HG03064 (cell line): ENCODE data around the gene HOXD1.

Experiments
- ATAC-seq: cut with Tn5 transposase; IDR thresholded peaks from one replicate; pipeline ENCODE4 v1.9.1; 2021; ENCODE audit warnings: low read depth; ENCODE audit not compliant: unreplicated experiment

The HOXD1 gene

DNA sequence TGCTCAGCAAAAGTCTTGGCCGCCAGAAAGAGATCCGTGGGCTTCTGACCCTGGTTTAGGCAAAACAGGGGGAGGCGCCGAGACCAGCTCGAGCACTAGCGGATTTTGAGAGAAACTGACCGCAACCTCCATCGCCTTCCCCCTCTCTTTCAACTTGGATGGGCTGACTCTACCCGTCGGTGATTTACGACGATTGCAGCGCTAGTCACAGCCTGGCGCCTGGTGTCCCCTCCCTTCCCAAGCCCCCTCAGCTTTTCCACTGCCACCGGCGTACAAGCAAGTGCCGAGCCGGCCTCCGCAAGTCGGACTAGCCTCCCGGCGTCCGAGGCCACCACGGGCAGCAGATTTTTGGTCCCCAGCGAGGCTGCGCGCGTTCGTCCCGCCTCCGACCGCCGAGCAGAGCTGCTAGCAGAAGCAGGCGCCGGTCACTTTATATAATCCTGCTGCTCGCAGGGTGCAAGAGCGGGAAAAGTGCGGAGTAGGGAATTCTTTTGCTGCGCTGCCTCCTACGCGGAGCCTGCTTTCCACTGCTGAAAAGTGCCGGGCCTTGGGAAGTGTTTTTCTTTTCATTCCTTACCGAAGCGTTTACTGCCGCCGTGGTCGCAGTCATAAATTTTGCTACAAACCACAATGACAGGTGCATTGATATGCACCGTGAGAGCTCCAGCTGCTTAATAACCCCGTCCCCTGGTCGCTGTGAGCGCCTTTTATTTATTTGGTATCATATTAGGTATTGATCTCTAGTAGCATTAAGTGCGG lies 23.7 kb upstream of the HOXD1 start:
- no peak for ATAC-seq

GRCh38 chr2:176165370-176166050 lies 23.0 kb upstream of the HOXD1 start:
- no peak for ATAC-seq

DNA sequence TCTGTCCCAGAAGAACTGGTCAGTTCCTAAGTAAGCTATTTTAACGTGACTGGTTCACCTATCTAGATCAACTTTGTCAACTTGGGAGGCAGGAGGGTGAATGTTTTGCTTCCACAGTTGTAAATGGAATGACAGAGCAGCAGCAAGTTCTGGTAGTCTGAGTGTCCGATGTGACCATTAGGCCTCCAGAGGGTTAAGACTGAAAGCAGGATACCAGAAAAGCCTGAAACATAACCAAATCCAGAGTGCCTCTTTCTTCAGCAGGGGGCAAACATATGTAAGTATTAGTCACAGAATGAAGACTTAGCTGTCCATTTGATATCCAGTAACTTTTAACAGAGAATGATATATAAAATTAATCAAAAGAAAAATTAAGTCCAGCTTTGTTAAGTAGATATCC lies 22.2 kb upstream of the HOXD1 start:
- ATAC-seq, result no peak

DNA sequence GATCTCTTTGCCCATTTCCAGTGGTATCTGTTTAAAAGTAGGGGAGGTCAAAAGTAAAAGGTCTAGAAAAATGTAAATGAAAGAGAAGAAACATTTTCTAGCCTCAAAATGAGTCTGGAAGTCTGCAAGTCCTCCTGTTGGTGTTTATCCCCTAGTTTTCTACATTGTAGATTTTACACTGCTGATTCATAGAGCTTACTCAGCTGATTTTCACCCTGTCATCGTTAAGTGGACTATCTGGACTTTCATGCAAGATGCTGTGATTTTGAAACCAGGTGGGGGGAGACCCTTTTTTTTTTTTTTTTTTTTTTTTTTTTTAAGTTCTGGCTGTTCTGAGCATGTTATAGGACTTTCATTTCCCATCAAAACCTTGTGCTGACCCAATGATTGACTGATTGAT lies 21.1 kb upstream of the HOXD1 start:
- ATAC-seq, result no peak

DNA sequence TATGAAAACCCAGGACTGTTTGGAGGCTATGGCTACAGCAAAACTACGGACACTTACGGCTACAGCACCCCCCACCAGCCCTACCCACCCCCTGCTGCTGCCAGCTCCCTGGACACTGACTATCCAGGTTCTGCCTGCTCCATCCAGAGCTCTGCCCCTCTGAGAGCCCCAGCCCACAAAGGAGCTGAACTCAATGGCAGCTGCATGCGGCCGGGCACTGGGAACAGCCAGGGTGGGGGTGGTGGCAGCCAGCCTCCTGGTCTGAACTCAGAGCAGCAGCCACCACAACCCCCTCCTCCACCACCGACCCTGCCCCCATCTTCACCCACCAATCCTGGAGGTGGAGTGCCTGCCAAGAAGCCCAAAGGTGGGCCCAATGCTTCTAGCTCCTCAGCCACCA lies 19.3 kb upstream of the HOXD1 start:
- ATAC-seq, result no peak

DNA sequence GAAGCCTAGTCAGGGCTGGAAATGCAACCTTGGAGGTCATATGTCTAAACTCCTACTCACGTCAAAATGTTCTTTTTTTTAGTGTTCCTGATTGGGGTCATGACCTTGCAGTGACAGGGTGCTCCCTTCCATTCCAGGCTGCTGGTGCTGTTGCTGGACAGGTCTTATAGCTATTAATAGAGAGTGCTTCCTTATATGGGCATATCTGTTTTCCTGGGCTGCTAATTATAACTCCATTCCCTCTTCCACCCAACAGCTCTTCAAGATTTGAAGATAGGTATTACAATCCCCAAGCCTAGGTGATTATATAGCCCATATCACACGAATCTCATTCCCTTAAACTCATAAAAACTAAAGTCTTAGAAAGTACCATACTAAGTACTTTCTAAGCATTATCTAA lies 18.8 kb upstream of the HOXD1 start:
- no peak for ATAC-seq

DNA sequence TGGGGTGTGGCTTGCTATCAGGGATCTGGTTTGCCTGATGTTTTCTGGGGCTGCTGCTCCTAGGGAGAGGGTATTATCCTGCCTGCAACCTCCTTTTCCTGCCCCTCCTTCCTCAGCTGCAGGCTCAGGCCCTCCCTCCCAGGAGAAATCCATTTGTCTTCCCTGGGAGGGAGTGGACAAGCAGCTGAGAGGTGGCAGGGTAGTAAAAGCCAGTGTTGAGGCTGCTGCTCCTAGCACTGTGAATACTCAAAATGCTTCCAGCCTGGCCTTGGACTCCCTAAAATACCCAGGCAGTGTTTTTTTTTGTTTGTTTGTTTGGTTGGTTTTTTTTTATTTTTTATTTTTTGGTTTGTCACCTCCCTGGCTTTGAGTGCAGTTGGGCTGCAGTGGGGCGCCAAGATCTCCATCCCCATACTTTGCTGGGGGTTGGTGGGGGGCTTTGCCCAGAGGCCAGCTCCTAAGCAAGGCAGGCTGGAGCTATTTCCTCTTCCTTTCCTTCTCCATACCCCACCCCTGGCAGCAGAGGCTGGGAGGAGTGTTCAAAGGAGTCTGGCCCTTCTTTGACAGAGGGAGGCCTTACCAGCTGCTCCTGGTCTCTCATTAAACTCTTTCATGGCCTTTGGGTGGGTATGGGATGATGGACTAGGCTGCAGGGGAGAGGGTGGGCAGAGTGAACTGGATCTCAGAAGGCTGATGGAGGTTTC lies 17.7 kb upstream of the HOXD1 start:
- ATAC-seq, result no peak

- no peak for ATAC-seq
These were observed 17.0 kb upstream of the HOXD1 start for GRCh38 chr2:176171351-176172006.

GRCh38 chr2:176172007-176172894 lies 16.2 kb upstream of the HOXD1 start:
- ATAC-seq, result no peak

- no peak for ATAC-seq
These were observed 15.4 kb upstream of the HOXD1 start for GRCh38 chr2:176172895-176173566.

GRCh38 chr2:176173567-176174381 lies 14.7 kb upstream of the HOXD1 start:
- ATAC-seq, result no peak

- no peak for ATAC-seq
These were observed 14.1 kb upstream of the HOXD1 start for GRCh38 chr2:176174382-176174823.

GRCh38 chr2:176174824-176175708 lies 13.4 kb upstream of the HOXD1 start:
- no peak for ATAC-seq

DNA sequence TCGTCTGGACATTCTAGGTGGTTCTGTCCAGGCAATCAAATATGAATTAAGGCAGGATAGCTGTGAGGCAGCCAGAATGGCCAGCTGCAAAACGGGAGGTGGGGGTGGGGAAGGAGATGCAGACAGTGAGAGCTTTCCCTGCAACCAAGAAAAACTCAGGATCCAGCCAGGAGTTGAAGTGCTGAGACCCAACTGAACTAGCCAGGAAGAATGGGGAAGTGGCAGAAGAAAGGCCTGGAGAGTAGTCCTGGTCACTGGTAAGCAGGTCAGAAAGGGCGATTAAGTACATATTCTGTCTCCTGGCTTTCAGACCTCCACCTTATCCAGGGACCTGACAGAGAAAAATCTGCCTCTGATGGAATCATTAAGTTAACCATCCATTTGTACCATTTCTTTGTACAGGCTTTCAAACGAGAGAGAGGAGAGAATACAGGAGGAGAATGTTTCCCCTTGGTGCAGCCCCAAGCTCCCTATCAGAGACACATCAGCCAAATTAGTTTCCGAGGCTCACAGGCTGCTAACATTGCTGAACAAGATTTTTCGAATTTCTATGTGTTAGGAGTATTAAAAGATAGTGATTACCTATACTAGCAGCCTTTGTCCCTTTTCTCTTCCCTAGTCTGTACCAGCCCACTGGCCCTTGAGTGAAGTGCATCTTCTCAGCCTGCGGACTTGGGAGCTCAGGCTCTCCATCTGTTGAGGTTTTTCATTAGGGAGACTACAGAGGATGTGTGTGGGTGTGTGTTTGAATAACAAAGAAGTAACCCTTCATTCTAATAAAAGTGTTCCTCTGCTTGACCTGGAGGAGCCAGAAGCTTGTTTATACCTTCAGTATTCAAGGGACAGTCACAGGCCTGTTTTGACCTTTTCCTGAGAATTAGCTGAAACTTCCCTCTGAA lies 12.5 kb upstream of the HOXD1 start:
- no peak for ATAC-seq

GRCh38 chr2:176177580-176178037 lies 10.9 kb upstream of the HOXD1 start:
- no peak for ATAC-seq

DNA sequence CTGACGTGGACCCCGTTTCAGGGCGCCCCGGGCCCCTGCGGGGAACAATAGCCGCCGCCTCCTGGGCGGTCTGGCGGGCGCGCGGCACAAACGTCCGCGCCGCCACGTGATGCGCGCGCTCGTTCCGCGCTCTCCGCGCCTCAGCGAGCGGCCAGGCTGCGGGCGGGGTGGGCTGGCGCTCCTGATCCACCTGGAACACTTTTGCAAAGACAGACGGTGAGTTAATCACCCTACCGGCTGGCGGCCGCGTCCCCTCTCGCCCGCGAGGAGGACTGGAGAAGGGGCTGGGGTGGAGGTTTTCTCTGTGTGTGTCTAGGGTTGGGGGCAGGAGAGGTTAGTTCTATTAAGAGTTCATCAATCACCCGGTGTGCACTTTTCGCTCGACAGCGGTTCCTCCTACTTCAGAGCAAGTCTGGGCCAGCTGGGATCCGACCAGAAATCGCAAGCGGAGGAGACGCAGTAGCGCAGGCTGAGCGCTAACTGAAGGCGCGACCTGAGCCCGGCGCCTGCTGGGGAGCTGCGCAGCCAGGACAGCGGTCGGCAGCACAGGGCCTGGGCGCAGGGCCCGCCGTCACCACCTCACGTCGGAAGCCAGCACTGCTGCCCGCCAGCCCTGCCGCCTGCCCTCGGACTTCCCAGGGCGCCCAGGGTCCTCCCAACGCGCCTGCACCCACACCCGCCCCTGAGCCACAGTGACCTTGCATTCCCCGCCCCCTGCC lies 10.3 kb upstream of the HOXD1 start:
- ATAC-seq, result no peak
